A549 (cell line): ENCODE data around the gene RPL3. TPM values are rescaled to one million over a fixed set of nuclear protein-coding genes. Genes with fewer than 3 reads are reported as not detected.

Source experiments
- ATAC-seq, 2 experiments: fragments of 200-7000 bp in 1 of 2; fragments of >200 bp in 1 of 2; cut with Nextera tagmentation in 1 of 2; cut with Tn5 transposase in 1 of 2; 3 replicates each; pipeline versions ENCODE4 v1.8.0 to v1.9.1; 2018 to 2020; ENCODE audit warnings: mild to moderate bottlenecking in 1 of 2, moderate library complexity in 1 of 2
- CTCF ChIA-PET: fragments of 300-600 bp; sonication (Branson Sonifier 250); formaldehyde crosslinking; extraction: SDS; loops from one replicate; lab custom pipeline; 2021; ENCODE audit warnings: antibody characterized with exemption, inconsistent platforms; lab: Yijun Ruan, JAX
- POLR2A ChIA-PET: fragments of 350-600 bp; formaldehyde crosslinking; extraction: SDS; loops from one replicate; lab custom pipeline; 2021; ENCODE audit warnings: antibody characterized with exemption, inconsistent platforms; lab: Yijun Ruan, JAX
- DNase-seq, 2 experiments: peaks; one replicate each; pipeline versions ENCODE4 v3.0.0 to v3.0.0-alpha.2; 2011 to 2016; ENCODE audit warnings: low read depth in 1 of 2, low spot score in 1 of 2
- FAIRE-seq: peaks from 2 replicates; lab custom pipeline; 2011; peaks lifted over from hg19 to GRCh38; lab: Jason Lieb, UNC
- H3K27ac ChIP-seq, 2 experiments: fragments of >200 bp; sonication (Bioruptor Twin); formaldehyde crosslinking; 3 replicates each; pipeline ENCODE4 v1.5.1; 2016 to 2017
- H3K4me1 ChIP-seq: fragments of >200 bp; sonication (Bioruptor Twin); formaldehyde crosslinking; 3 replicates; pipeline ENCODE4 v1.6.1; 2016
- H3K4me2 ChIP-seq: fragments of >200 bp; sonication (Bioruptor Twin); formaldehyde crosslinking; 3 replicates; pipeline ENCODE4 v1.6.1; 2016
- H3K4me3 ChIP-seq: fragments of >200 bp; sonication (Bioruptor Twin); formaldehyde crosslinking; 3 replicates; pipeline ENCODE4 v1.5.1; 2016
- H3K9me3 ChIP-seq: fragments of >200 bp; sonication (Bioruptor Twin); formaldehyde crosslinking; 3 replicates; pipeline ENCODE4 v1.6.1; 2016
- CBX8 ChIP-seq: fragments of 200-600 bp; sonication (generic); IDR thresholded peaks from 2 replicates; pipeline ENCODE4 v1.6.1; 2016
- CEBPB ChIP-seq, 2 experiments: fragments of >200 bp in 1 of 2; sonication (Bioruptor Twin) in 1 of 2; formaldehyde crosslinking in 1 of 2; IDR thresholded peaks; 2 replicates each; pipeline ENCODE4 v1.6.1; 2012 to 2016
- E2F6 ChIP-seq: IDR thresholded peaks from 2 replicates; pipeline ENCODE4 v1.6.1; 2012; ENCODE audit warnings: low read depth, borderline replicate concordance
- FOSB ChIP-seq: fragments of 250-450 bp; sonication (Bioruptor Pico); IDR thresholded peaks from 2 replicates; pipeline ENCODE4 v1.5.0; 2020; ENCODE audit warnings: mild to moderate bottlenecking, moderate library complexity
- FOSL2 ChIP-seq, 2 experiments: fragments of 450-650 bp in 1 of 2; fragments of >200 bp in 1 of 2; sonication (Bioruptor Twin) in 1 of 2; formaldehyde crosslinking; IDR thresholded peaks; 2 replicates each; pipeline versions ENCODE4 v1.5.0 to v1.6.1; 2016 to 2020; ENCODE audit warnings: mild to moderate bottlenecking in 1 of 2, moderate library complexity in 1 of 2
- FOXS1 ChIP-seq: fragments of 250-450 bp; sonication (Bioruptor Pico); IDR thresholded peaks from 2 replicates; pipeline ENCODE4 v1.5.0; 2020; ENCODE audit warnings: mild to moderate bottlenecking, moderate library complexity
- GATA3 ChIP-seq: IDR thresholded peaks from 2 replicates; pipeline ENCODE4 v1.6.1; 2012; ENCODE audit warnings: borderline replicate concordance
- HOXA7 ChIP-seq: fragments of 250-450 bp; sonication (Bioruptor Pico); IDR thresholded peaks from 2 replicates; pipeline ENCODE4 v1.5.0; 2020; ENCODE audit warnings: mild to moderate bottlenecking, moderate library complexity
- JUN ChIP-seq, 2 experiments: fragments of >200 bp; sonication (Bioruptor Twin); formaldehyde crosslinking; IDR thresholded peaks; 2 replicates in 1 of 2; 3 replicates in 1 of 2; pipeline ENCODE4 v1.6.1; 2016 to 2017
- KDM1A ChIP-seq: fragments of 200-600 bp; sonication (generic); IDR thresholded peaks from 2 replicates; pipeline ENCODE4 v1.6.1; 2016; ENCODE audit warnings: low read depth, mild to moderate bottlenecking
- NPAS2 ChIP-seq: fragments of 250-450 bp; sonication (Bioruptor Pico); IDR thresholded peaks from 2 replicates; pipeline ENCODE4 v1.8.0; 2022; ENCODE audit warnings: mild to moderate bottlenecking, moderate library complexity, borderline replicate concordance
- PBX3 ChIP-seq: IDR thresholded peaks from 2 replicates; pipeline ENCODE4 v1.6.1; 2012
- POLR2A ChIP-seq: IDR thresholded peaks from 2 replicates; pipeline ENCODE4 v1.6.1; 2012; ENCODE audit warnings: mild to moderate bottlenecking, low read length
- POLR2AphosphoS2 ChIP-seq: conservative IDR thresholded peaks from 2 replicates; pipeline ENCODE4 v1.6.1; 2012; ENCODE audit warnings: low read length, improper control_type of control experiment, inconsistent platforms
- SMC3 ChIP-seq: fragments of >200 bp; sonication (Bioruptor Twin); formaldehyde crosslinking; IDR thresholded peaks from 3 replicates; pipeline ENCODE4 v1.6.1; 2018; ENCODE audit warnings: inconsistent platforms
- TFCP2L1 ChIP-seq: fragments of 250-450 bp; sonication (Bioruptor Pico); IDR thresholded peaks from 2 replicates; pipeline ENCODE4 v1.5.0; 2021; ENCODE audit warnings: mild to moderate bottlenecking
- TP53 ChIP-seq: fragments of 250-450 bp; sonication (Bioruptor Pico); IDR thresholded peaks from 2 replicates; pipeline ENCODE4 v1.5.0; 2021; ENCODE audit warnings: mild to moderate bottlenecking, moderate library complexity
- ZC3H11A ChIP-seq: fragments of 450-650 bp; IDR thresholded peaks from 2 replicates; pipeline ENCODE4 v1.6.1; 2014; ENCODE audit warnings: antibody characterized with exemption, mild to moderate bottlenecking
- ZFP36 ChIP-seq: fragments of 450-650 bp; IDR thresholded peaks from 2 replicates; pipeline ENCODE4 v1.6.1; 2014; ENCODE audit warnings: borderline replicate concordance; ENCODE audit not compliant: partially characterized antibody
- ZNF302 ChIP-seq: fragments of 250-450 bp; sonication (Bioruptor Pico); IDR thresholded peaks from 2 replicates; pipeline ENCODE4 v1.9.0; 2021; ENCODE audit warnings: inconsistent platforms, mild to moderate bottlenecking, moderate library complexity
- ZSCAN20 ChIP-seq: fragments of 250-450 bp; sonication (Bioruptor Pico); IDR thresholded peaks from 2 replicates; pipeline ENCODE4 v1.8.0; 2022; ENCODE audit warnings: mild to moderate bottlenecking, moderate library complexity
- WGBS: methylation state at CpG from one replicate; pipeline ENCODE4 v1.1.6; 2017; ENCODE audit errors: missing lambda C conversion rate; 5-methylcytosine and 5-hydroxymethylcytosine counted together
- polyA plus RNA-seq, 4 experiments: library from polyadenylated mRNA; depleted of rRNA in 3 of 4; stranded (reverse); fragments of >200 nt; fragmentation: RNase III in 1 of 4; extraction: RNeasy Plus Mini Kit Qiagen cat#74134 plus additional on column Dnase treatment in 1 of 4; gene quantifications; 2 replicates in 3 of 4; 3 replicates in 1 of 4; pipeline ENCODE4 v1.2.3, GENCODE V29; 2011 to 2017

RPL3 gene
- polyA plus RNA-seq, 2 of the 4 experiments (the other 2 are of a cell fraction): 1,921 to 1,965 TPM

- Histone ChIP-seq H3K9me3 (no peaks in the 10 kb centered on the region), H3K4me3 (no peak overlapping the region), H3K4me1 (peaks cover 76% of the 10 kb centered on the region), H3K27ac (0 out of 6 replicates have a peak overlapping the region, but pooled peaks of 1 of the 2 experiments have one; percentile 54), H3K4me2 (no peak overlapping the region)
- no peak for DNase-seq
- ATAC-seq: no peak
- no peak for TF ChIP-seq GATA3
- no peak for TF ChIP-seq POLR2A
- TF ChIP-seq POLR2AphosphoS2: 0 out of 2 replicates have a peak, but pooled peaks have one; percentile 11
- no peak for TF ChIP-seq ZSCAN20 (CRISPR knock-in tag)
- WGBS: 65% methylated on average over 5 of the region's 5 CpGs
- no peak for FAIRE-seq
- CTCF ChIA-PET: interaction anchor here (0.7 to 4.6 kb wide), 5 partner anchors 8 to 177 kb away, joined by 3 to 96 read pairs (median 3); no protein-coding TSS in a partner anchor
- POLR2A ChIA-PET: no interaction called here
These were observed 7.0 kb downstream of the RPL3 start for GRCh38 chr22:39312410-39312809.

GRCh38 chr22:39311592-39312400, 7.6 kb downstream of the RPL3 start:
- CTCF ChIA-PET: interaction anchor here (0.7 to 4.6 kb wide), 21 partner anchors 8 to 217 kb away, joined by 3 to 96 read pairs (median 3); partner anchors contain the start of gene RPL3
- ATAC-seq (peak; percentile 0; a peak in 3 of 6 replicates), FAIRE-seq (no peak), DNase-seq (no peak)
- 78% methylated on average over 12 of the region's 19 CpGs for WGBS
- Histone ChIP-seq H3K4me2 (no peak overlapping the region), H3K9me3 (no peaks in the 10 kb centered on the region), H3K4me1 (peaks cover 76% of the 10 kb centered on the region), H3K27ac (peak overlapping the region in 1 of 2 experiments; percentile 44; a peak in 2 of 6 replicates), H3K4me3 (no peak overlapping the region)
- POLR2A ChIA-PET: interaction anchor here (0.7 to 3.4 kb wide), 3 partner anchors 8 to 177 kb away, joined by 3 to 33 read pairs (median 5); partner anchors contain the start of gene RPL3
- TF ChIP-seq PBX3 (peak; percentile 17; the same call in 1 of the 2 replicates), CEBPB (IDR thresholded peaks at IDR 0.05) (no peak), ZC3H11A (no peak), FOSB (CRISPR knock-in tag) (peak; percentile 75; the same call in 1 of the 2 replicates), POLR2AphosphoS2 (peak; percentile 96), FOSL2 (IDR thresholded peaks at IDR 0.05) (no peak), FOSL2 (CRISPR knock-in tag; IDR thresholded peaks at IDR 0.05) (no peak), TP53 (CRISPR knock-in tag) (peak; percentile 25; the same call in 1 of the 2 replicates), HOXA7 (CRISPR knock-in tag) (peak; percentile 81), JUN (IDR thresholded peaks at IDR 0.05) (peak in 1 of 2 experiments; percentile 53; a peak in 1 of 5 replicates), CBX8 (no peak), KDM1A (no peak), ZNF302 (no peak), ZFP36 (no peak), FOXS1 (CRISPR knock-in tag) (no peak), E2F6 (no peak), ZSCAN20 (CRISPR knock-in tag) (no peak), TFCP2L1 (CRISPR knock-in tag) (peak; percentile 11; the same call in 1 of the 2 replicates), NPAS2 (CRISPR knock-in tag) (no peak), SMC3 (no peak)
